A673 (cell line): ENCODE results near the gene PLVAP. TPM values are rescaled to one million over a fixed set of nuclear protein-coding genes. Genes with fewer than 3 reads are reported as not detected.

Source experiments
- BruUV-seq: library from RNA; stranded (reverse); fragments of 400-500 nt; replicated peaks from 2 replicates; lab custom pipeline; 2021; lab: Mats Ljungman, UMichigan
- CTCF ChIA-PET: fragments of 300-600 bp; sonication (Branson Sonifier 250); formaldehyde crosslinking; loops from one replicate; lab custom pipeline; 2022; ENCODE audit warnings: antibody characterized with exemption; lab: Charles Lee
- POLR2A ChIA-PET: fragments of 300-600 bp; sonication (Branson Sonifier 250); formaldehyde crosslinking; loops from one replicate; lab custom pipeline; 2022; ENCODE audit warnings: antibody characterized with exemption; ENCODE audit not compliant: low non-redundant PET; lab: Charles Lee
- DNase-seq: peaks from one replicate; pipeline ENCODE4 v3.0.0-alpha.2; 2015; ENCODE audit warnings: low spot score
- H3K27ac ChIP-seq: fragments of 200-600 bp; sonication (generic); 2 replicates; pipeline ENCODE4 v1.5.1; 2016; ENCODE audit warnings: mixed run types, low read depth, mild to moderate bottlenecking, mixed read lengths, antibody characterized with exemption, low read length; ENCODE audit not compliant: poor library complexity, severe bottlenecking
- H3K27me3 ChIP-seq: fragments of 200-600 bp; sonication (generic); replicated peaks from 2 replicates; pipeline ENCODE4 v1.6.1; 2017; ENCODE audit warnings: mixed run types, low read depth, mild to moderate bottlenecking, mixed read lengths, antibody characterized with exemption, low read length; ENCODE audit not compliant: insufficient read depth, poor library complexity
- H3K36me3 ChIP-seq: fragments of 200-600 bp; sonication (generic); 2 replicates; pipeline ENCODE4 v1.6.1; 2016; ENCODE audit warnings: mixed run types, mild to moderate bottlenecking, mixed read lengths, antibody characterized with exemption, low read length; ENCODE audit not compliant: insufficient read depth, poor library complexity, severe bottlenecking
- H3K4me1 ChIP-seq: fragments of 200-600 bp; sonication (generic); 2 replicates; pipeline ENCODE4 v1.6.1; 2017; ENCODE audit warnings: mixed run types, mild to moderate bottlenecking, mixed read lengths, antibody characterized with exemption, low read length; ENCODE audit not compliant: insufficient read depth, poor library complexity, severe bottlenecking
- H3K4me3 ChIP-seq: fragments of 200-600 bp; sonication (generic); 2 replicates; pipeline ENCODE4 v1.5.1; 2016; ENCODE audit warnings: low read depth, mixed run types, mild to moderate bottlenecking, mixed read lengths, low read length; ENCODE audit not compliant: poor library complexity, severe bottlenecking
- H3K9me3 ChIP-seq: fragments of 200-600 bp; sonication (generic); 2 replicates; pipeline ENCODE4 v1.6.1; 2016; ENCODE audit warnings: mixed run types, low read depth, mild to moderate bottlenecking, mixed read lengths, antibody characterized with exemption, low read length; ENCODE audit not compliant: poor library complexity, severe bottlenecking
- EZH2 ChIP-seq: fragments of 200-600 bp; sonication (generic); IDR thresholded peaks from 2 replicates; pipeline ENCODE4 v1.6.1; 2017; ENCODE audit warnings: borderline replicate concordance, low read depth, mild to moderate bottlenecking, mixed read lengths, antibody characterized with exemption, low read length; ENCODE audit not compliant: poor library complexity, severe bottlenecking
- intact Hi-C: fragments of 100-400 bp; cut with micrococcal nuclease; formaldehyde crosslinking; loops from one replicate; pipeline ENCODE4 v1.10.0; 2022; ENCODE audit not compliant: unreplicated experiment
- total RNA-seq: library from RNA; stranded (reverse); gene quantifications from 2 replicates; pipeline ENCODE4 v1.2.3, GENCODE V29; 2021
- TF ChIP-seq, protein P1 (sequence below): fragments of 300-800, 200-600 bp; sonication (generic); conservative IDR thresholded peaks from 2 replicates; pipeline ENCODE4 v1.5.1; 2017; ENCODE audit warnings: low read depth, mild to moderate bottlenecking, antibody characterized with exemption, low read length, moderate library complexity, mixed read lengths

The PLVAP gene
- total RNA-seq, 1 experiment from 2014 or later, result 0.24 TPM

GRCh38 chr19:17393914-17394313 lies 16.8 kb upstream of the PLVAP start, which contains the start of gene CCDC194:
Gene CCDC194, minus strand, starts transcription at chr19:17394196. Its CDS starts 38 bp downstream, at chr19:17394158.
- no peak for TF ChIP-seq EZH2
- TF ChIP-seq, protein P1, sequence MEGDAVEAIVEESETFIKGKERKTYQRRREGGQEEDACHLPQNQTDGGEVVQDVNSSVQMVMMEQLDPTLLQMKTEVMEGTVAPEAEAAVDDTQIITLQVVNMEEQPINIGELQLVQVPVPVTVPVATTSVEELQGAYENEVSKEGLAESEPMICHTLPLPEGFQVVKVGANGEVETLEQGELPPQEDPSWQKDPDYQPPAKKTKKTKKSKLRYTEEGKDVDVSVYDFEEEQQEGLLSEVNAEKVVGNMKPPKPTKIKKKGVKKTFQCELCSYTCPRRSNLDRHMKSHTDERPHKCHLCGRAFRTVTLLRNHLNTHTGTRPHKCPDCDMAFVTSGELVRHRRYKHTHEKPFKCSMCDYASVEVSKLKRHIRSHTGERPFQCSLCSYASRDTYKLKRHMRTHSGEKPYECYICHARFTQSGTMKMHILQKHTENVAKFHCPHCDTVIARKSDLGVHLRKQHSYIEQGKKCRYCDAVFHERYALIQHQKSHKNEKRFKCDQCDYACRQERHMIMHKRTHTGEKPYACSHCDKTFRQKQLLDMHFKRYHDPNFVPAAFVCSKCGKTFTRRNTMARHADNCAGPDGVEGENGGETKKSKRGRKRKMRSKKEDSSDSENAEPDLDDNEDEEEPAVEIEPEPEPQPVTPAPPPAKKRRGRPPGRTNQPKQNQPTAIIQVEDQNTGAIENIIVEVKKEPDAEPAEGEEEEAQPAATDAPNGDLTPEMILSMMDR, result no peak
- H3K27me3 ChIP-seq, result no peaks in the 10 kb centered on the region
- H3K36me3 ChIP-seq, result no peaks in the 10 kb centered on the region
- no TSS peak for BruUV-seq
- CTCF ChIA-PET, result interaction anchor here (1.4 kb wide), 1 partner anchor 73 kb away, joined by 3 read pairs; no protein-coding TSS in a partner anchor
- DNase-seq, result no peak
- intact Hi-C loops, result loop anchor here (2.0 kb wide), 1 partner anchor 73 kb away; no protein-coding TSS in a partner anchor
- no peak within 1 kb of the TSS for H3K27ac ChIP-seq
- no peak within 1 kb of the TSS for H3K4me3 ChIP-seq
- H3K4me1 ChIP-seq, result peaks cover 5% of the 10 kb centered on the region
- POLR2A ChIA-PET, result no interaction called here
- H3K9me3 ChIP-seq, result no peaks in the 10 kb centered on the region

- H3K4me3 ChIP-seq, result no peak overlapping the region
- no peaks in the 10 kb centered on the region for H3K9me3 ChIP-seq
- DNase-seq, result no peak
- ChIA-PET POLR2A (no interaction called here), CTCF (interaction anchor here (1.4 kb wide), 1 partner anchor 73 kb away, joined by 3 read pairs; no protein-coding TSS in a partner anchor)
- no peak overlapping the region for H3K27ac ChIP-seq
- intact Hi-C loops, result no loop called here
- no peaks in the 10 kb centered on the region for H3K36me3 ChIP-seq
- TF ChIP-seq EZH2, result no peak
- TF ChIP-seq, protein P1, result no peak
- no peaks in the 10 kb centered on the region for H3K27me3 ChIP-seq
- peaks cover 5% of the 10 kb centered on the region for H3K4me1 ChIP-seq
- no TSS peak for BruUV-seq
These were observed 15.9 kb upstream of the PLVAP start for GRCh38 chr19:17393002-17393401.

DNA sequence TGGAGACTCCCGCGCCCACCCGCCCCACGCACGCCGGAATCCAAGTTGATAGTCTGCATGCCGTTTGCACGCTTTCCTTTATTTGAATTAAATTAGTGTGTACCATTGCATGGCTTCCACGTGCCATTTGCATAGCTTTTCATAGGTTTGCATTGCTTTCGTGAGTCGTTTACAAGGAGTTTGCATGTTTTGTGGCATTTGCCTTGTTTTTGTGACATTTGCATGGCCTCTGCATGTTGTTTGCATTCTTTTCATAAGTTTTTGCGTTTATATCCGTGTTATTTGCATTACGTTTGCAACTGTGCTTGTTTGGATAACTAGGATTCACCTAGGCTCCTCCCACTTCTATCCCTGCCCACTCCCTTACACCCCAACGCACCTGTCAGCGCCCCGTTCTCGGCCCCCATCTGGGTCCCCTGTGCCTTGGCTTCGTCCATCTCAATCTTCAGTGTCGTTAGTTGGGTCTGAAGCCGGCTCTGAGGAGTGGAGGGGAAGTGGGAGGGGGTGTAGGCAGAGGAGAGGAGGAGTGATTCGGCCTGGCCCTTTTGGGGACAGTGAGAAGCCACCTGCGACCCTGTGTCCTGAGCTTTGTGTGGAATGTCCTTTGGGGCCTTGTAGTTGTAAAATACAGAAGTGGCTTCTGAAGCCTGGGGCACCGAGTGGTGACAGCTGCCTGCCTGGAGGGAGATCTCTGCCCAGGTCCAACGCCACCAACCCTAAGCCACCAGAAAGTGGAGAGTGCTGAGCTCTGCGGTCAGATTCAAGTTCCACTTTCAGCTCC lies 14.4 kb upstream of the PLVAP start:
- TF ChIP-seq, protein P1, result no peak; the same call in 1 of the 2 replicates
- no peak for TF ChIP-seq EZH2
- Histone ChIP-seq H3K36me3 (no peaks in the 10 kb centered on the region), H3K4me3 (peak overlapping the region; percentile 48), H3K9me3 (no peaks in the 10 kb centered on the region), H3K27ac (no peak overlapping the region), H3K4me1 (peaks cover 5% of the 10 kb centered on the region), H3K27me3 (no peaks in the 10 kb centered on the region)
- intact Hi-C loops, result no loop called here
- CTCF ChIA-PET, result interaction anchor here (0.5 to 0.8 kb wide), 3 partner anchors 132 to 538 kb away, joined by 3 to 6 read pairs (median 4); no protein-coding TSS in a partner anchor
- no peak for DNase-seq
- no TSS peak for BruUV-seq
- POLR2A ChIA-PET, result no interaction called here
